ENCODE data around the gene C1orf210.

Gene C1orf210

GRCh38 chr1:43293176-43293575, 7.8 kb upstream of the C1orf210 start:
- no peak for DNase-seq

GRCh38 chr1:43292679-43293078, 7.3 kb upstream of the C1orf210 start:
- no peak for DNase-seq

- no peak for DNase-seq
Observed at GRCh38 chr1:43292216-43292615, 6.8 kb upstream of the C1orf210 start.

- DNase-seq: no peak
Observed at GRCh38 chr1:43288785-43289706, 3.7 kb upstream of the C1orf210 start.

- no peak for DNase-seq
Observed at GRCh38 chr1:43288058-43288784, 2.8 kb upstream of the C1orf210 start.

- no peak for DNase-seq
Observed at GRCh38 chr1:43286533-43286932, 1.2 kb upstream of the C1orf210 start.

- no peak for DNase-seq
Observed at GRCh38 chr1:43286115-43286514, 734 bp upstream of the C1orf210 start.

- DNase-seq: peak; percentile 40
Observed at GRCh38 chr1:43284546-43285110, 753 bp downstream of the C1orf210 start.

GRCh38 chr1:43284065-43284464, 1.3 kb downstream of the C1orf210 start:
- DNase-seq: no peak

GRCh38 chr1:43282220-43283195, 2.9 kb downstream of the C1orf210 start:
- DNase-seq: peak; percentile 25

- DNase-seq: peak; percentile 21
Observed at GRCh38 chr1:43280692-43281091, 4.7 kb downstream of the C1orf210 start.

- DNase-seq: peak; percentile 45
Observed at GRCh38 chr1:43279666-43280065, 5.7 kb downstream of the C1orf210 start.

- DNase-seq: peak; percentile 47
Observed at GRCh38 chr1:43279161-43279560, 6.2 kb downstream of the C1orf210 start.

GRCh38 chr1:43277116-43277876, 8.1 kb downstream of the C1orf210 start:
- peak; percentile 32 for DNase-seq

GRCh38 chr1:43276673-43277072, 8.7 kb downstream of the C1orf210 start:
- peak; percentile 20 for DNase-seq

- DNase-seq: peak; percentile 40
Observed at GRCh38 chr1:43275826-43276620, 9.4 kb downstream of the C1orf210 start.

GRCh38 chr1:43274804-43275180, 10.6 kb downstream of the C1orf210 start:
- peak; percentile 36 for DNase-seq

GRCh38 chr1:43274125-43274803, 11.1 kb downstream of the C1orf210 start:
- DNase-seq: peak; percentile 64

GRCh38 chr1:43273708-43274107, 11.7 kb downstream of the C1orf210 start:
- peak; percentile 11 for DNase-seq
